Measurements from ENCODE around the gene ZNF579. TPM values are rescaled to one million over a fixed set of nuclear protein-coding genes. Genes with fewer than 3 reads are reported as not detected.
A peak's percentile ranks its signal among the peaks of the same experiment; 100 is the strongest.

The ZNF579 gene
- total and polyA plus RNA-seq, 2 of the 13 experiments (the other 11 are each of a cell fraction or from before 2014, with no cell fraction given) = 2.1 to 2.9 TPM

GRCh38 chr19:55599468-55599841 is 18.8 kb upstream of the ZNF579 start, which contains the start of gene FIZ1 (continued):
- TF ChIP-seq GATA4 (IDR thresholded peaks at IDR 0.05; ENCODE audit: borderline replicate concordance, low read depth) = no peak
- 0 out of 2 replicates have a peak, but pooled peaks have one; percentile 18 for TF ChIP-seq ZNF20 (CRISPR knock-in tag; IDR thresholded peaks at IDR 0.05)
- TF ChIP-seq ARHGAP35 (CRISPR knock-in tag; IDR thresholded peaks at IDR 0.05; ENCODE audit: borderline replicate concordance) = no peak
- TF ChIP-seq ZNF256 (CRISPR knock-in tag; conservative IDR thresholded peaks at IDR 0.05) = no peak
- peak; percentile 20; the same call in 1 of the 2 replicates for TF ChIP-seq MYC (CRISPR knock-in tag; IDR thresholded peaks at IDR 0.05; ENCODE audit: borderline replicate concordance)
- TF ChIP-seq ZNF589 (CRISPR knock-in tag; conservative IDR thresholded peaks at IDR 0.05) = no peak
- TF ChIP-seq, protein P1, sequence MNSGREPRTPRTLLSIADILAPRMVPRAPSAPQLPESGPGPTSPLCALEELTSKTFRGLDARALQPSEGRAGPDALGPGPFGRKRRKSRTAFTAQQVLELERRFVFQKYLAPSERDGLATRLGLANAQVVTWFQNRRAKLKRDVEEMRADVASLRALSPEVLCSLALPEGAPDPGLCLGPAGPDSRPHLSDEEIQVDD (CRISPR knock-in tag; IDR thresholded peaks at IDR 0.05; ENCODE audit: borderline replicate concordance) = no peak
- TF ChIP-seq KDM3A (CRISPR knock-in tag; IDR thresholded peaks at IDR 0.05; ENCODE audit: low read depth) = no peak
- no peak for TF ChIP-seq RFX3 (CRISPR knock-in tag; IDR thresholded peaks at IDR 0.05)
- TF ChIP-seq CSRNP2 (CRISPR knock-in tag; conservative IDR thresholded peaks at IDR 0.05; ENCODE audit: low read depth) = no peak
- TF ChIP-seq ATM (IDR thresholded peaks at IDR 0.05; ENCODE audit: borderline replicate concordance) = no peak
- 0 out of 2 replicates have a peak, but pooled peaks have one; percentile 67 for TF ChIP-seq GTF3A (CRISPR knock-in tag; conservative IDR thresholded peaks at IDR 0.05)
- TF ChIP-seq ZNF441 (CRISPR knock-in tag; IDR thresholded peaks at IDR 0.05; ENCODE audit: borderline replicate concordance) = 0 out of 2 replicates have a peak, but pooled peaks have one; percentile 7
- TF ChIP-seq ZNF879 (CRISPR knock-in tag; IDR thresholded peaks at IDR 0.05) = 0 out of 2 replicates have a peak, but pooled peaks have one; percentile 51
- TF ChIP-seq ZNF670 (CRISPR knock-in tag; IDR thresholded peaks at IDR 0.05; ENCODE audit: borderline replicate concordance) = no peak; the same call in none of the 2 replicates
- TF ChIP-seq TCF7L2 (IDR thresholded peaks at IDR 0.05; ENCODE audit: low read depth, low read length) = no peak
- 0 out of 2 replicates have a peak, but pooled peaks have one; percentile 4 for TF ChIP-seq ISX (CRISPR knock-in tag; conservative IDR thresholded peaks at IDR 0.05)
- TF ChIP-seq ZZZ3 (CRISPR knock-in tag; IDR thresholded peaks at IDR 0.05; ENCODE audit: borderline replicate concordance) = peak; percentile 52; the same call in 1 of the 2 replicates
- no peak for TF ChIP-seq THYN1 (CRISPR knock-in tag; IDR thresholded peaks at IDR 0.05; ENCODE audit: borderline replicate concordance, low read depth)
- TF ChIP-seq CBX2 (IDR thresholded peaks at IDR 0.05; ENCODE audit: low read depth, low read length) = no peak
- no peak for TF ChIP-seq CBX2 (CRISPR knock-in tag; IDR thresholded peaks at IDR 0.05; ENCODE audit: low read depth)
- no peak for TF ChIP-seq SRF (IDR thresholded peaks at IDR 0.05; ENCODE audit: low read depth, low read length)
- TF ChIP-seq GMEB1 (CRISPR knock-in tag; IDR thresholded peaks at IDR 0.05; ENCODE audit: borderline replicate concordance) = peak; percentile 87
- no peak for TF ChIP-seq PAX8 (CRISPR knock-in tag; IDR thresholded peaks at IDR 0.05; ENCODE audit: borderline replicate concordance)
- TF ChIP-seq SATB2 (CRISPR knock-in tag; IDR thresholded peaks at IDR 0.05) = no peak
- TF ChIP-seq, protein P2, sequence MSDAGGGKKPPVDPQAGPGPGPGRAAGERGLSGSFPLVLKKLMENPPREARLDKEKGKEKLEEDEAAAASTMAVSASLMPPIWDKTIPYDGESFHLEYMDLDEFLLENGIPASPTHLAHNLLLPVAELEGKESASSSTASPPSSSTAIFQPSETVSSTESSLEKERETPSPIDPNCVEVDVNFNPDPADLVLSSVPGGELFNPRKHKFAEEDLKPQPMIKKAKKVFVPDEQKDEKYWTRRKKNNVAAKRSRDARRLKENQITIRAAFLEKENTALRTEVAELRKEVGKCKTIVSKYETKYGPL (CRISPR knock-in tag; IDR thresholded peaks at IDR 0.05) = no peak
- no peak for TF ChIP-seq ZBTB3 (CRISPR knock-in tag; IDR thresholded peaks at IDR 0.05; ENCODE audit: borderline replicate concordance, low read depth)
- TF ChIP-seq RBAK (CRISPR knock-in tag; IDR thresholded peaks at IDR 0.05) = no peak
